Measurements from ENCODE around the gene SCAPER. TPM values are rescaled to one million over a fixed set of nuclear protein-coding genes. Genes with fewer than 3 reads are reported as not detected.
A peak's percentile ranks its signal among the peaks of the same experiment; 100 is the strongest.

Gene SCAPER
- total and polyA plus RNA-seq, 2 donors, result 15.7 to 15.9 TPM

DNA sequence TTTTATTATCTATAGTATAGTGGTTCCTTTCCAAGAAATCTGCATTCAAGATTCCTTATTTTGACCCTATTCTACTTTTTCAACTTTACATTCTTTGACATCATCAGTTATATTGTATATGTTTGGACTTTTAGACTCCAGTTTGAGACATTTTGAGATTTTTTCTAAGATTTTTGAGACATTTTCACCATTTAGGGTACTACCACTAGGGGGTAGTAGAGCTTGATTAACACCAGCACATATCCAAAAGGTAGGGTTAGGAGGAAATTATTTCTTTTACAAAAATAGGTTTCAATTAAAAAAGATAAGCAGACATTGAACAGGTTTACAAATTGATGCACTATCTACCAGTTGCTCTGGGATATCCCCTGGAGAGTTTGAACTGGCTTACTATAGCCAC, 262.5 kb downstream of the SCAPER start:
- H3K27me3 ChIP-seq (ENCODE audit: control insufficient read depth in 2 of 2, insufficient read depth in 1 of 2, low read length in 1 of 2), result no peaks in the 10 kb centered on the region
- peak in 2 of 9 donors; percentile 1 to 3 for DNase-seq (ENCODE audit: low read depth in 6 of 9, low spot score in 9 of 9)
- H3K27ac ChIP-seq (ENCODE audit: low read depth in 1 of 2, low read length in 1 of 2), result no peak overlapping the region
- no peaks in the 10 kb centered on the region for H3K9me3 ChIP-seq (ENCODE audit: control insufficient read depth in 2 of 2, insufficient read depth in 1 of 2, low read length in 1 of 2)
- H3K4me3 ChIP-seq (ENCODE audit: low read length in 2 of 2), result no peak overlapping the region
- H3K4me1 ChIP-seq (ENCODE audit: control insufficient read depth in 2 of 2, insufficient read depth in 2 of 2, low read length in 2 of 2), result no peaks in the 10 kb centered on the region
- H3K36me3 ChIP-seq (ENCODE audit: control insufficient read depth in 2 of 2, insufficient read depth in 2 of 2, low read length in 1 of 2), result no peaks in the 10 kb centered on the region

DNA sequence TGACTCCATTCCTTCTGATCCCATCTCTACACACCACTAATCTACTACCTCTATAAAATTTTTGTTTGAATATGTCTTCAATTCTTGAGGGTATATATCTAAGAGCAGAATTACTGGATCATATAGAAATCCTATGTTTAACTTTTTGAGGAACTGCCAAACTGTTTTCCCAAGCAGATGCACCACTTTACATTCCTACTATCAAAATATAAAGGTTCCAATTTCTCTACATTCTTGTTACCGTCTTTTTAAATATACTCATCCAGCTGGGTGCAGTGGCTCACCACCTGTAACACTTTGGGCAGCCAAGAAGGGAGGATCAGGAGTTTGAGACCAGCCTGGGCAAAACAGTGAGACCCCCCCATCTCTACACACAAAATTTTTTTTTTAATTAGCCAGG, 268.0 kb downstream of the SCAPER start:
- Histone ChIP-seq H3K4me1 (ENCODE audit: control insufficient read depth in 2 of 2, insufficient read depth in 2 of 2, low read length in 2 of 2) (no peaks in the 10 kb centered on the region), H3K27me3 (ENCODE audit: control insufficient read depth in 2 of 2, insufficient read depth in 1 of 2, low read length in 1 of 2) (no peaks in the 10 kb centered on the region), H3K36me3 (ENCODE audit: control insufficient read depth in 2 of 2, insufficient read depth in 2 of 2, low read length in 1 of 2) (no peaks in the 10 kb centered on the region), H3K27ac (ENCODE audit: low read depth in 1 of 2, low read length in 1 of 2) (no peak overlapping the region), H3K4me3 (ENCODE audit: low read length in 2 of 2) (no peak overlapping the region), H3K9me3 (ENCODE audit: control insufficient read depth in 2 of 2, insufficient read depth in 1 of 2, low read length in 1 of 2) (peaks cover 0 to 7% of the 10 kb centered on the region in 2 donors)
- 100% methylated on average over 1 of the region's 1 CpG for WGBS
- no peak for DNase-seq (ENCODE audit: low read depth in 6 of 9, low spot score in 9 of 9)

DNA sequence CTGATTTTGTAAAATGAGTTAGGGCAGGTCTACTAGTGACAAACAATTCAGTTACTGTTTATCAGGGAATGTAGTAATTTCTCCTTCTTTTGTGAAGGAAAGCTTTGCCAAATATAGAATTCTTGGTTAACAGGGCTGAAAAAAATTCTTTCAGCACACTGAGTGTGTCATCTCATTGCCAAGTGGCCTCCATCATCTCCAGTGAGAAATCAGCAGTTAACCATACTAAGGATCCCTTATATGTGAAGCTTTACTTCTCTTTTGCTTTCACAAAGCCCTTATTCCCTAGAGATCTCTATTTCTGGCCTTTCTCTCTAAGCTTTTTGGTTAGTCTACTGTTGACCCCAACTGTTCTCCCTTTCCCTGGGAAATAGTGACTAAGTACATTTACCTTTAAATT, 269.1 kb downstream of the SCAPER start:
- Histone ChIP-seq H3K4me1 (ENCODE audit: control insufficient read depth in 2 of 2, insufficient read depth in 2 of 2, low read length in 2 of 2) (no peaks in the 10 kb centered on the region), H3K4me3 (ENCODE audit: low read length in 2 of 2) (no peak overlapping the region)

DNA sequence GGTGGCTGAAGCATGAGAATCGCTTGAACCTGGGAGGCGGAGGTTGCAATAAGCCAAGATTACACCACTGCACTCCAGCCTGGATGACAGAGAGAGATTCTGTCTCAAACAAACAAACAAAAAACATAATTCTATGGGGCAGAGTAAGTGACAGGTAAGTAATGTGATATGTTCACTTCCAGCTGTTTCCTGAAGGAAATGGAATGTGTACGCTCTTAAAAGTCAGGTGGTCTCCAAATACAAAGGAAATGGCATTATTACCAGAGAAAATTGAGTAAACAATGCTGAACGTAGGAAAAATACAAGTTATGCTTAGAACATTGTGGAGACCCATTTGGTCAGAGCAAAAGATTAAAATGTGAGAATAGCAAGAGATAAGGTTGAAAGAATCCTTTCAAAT, 278.5 kb downstream of the SCAPER start:
- WGBS, result 94% methylated on average over 4 of the region's 4 CpGs
- H3K27me3 ChIP-seq (ENCODE audit: control insufficient read depth in 2 of 2, insufficient read depth in 1 of 2, low read length in 1 of 2), result no peaks in the 10 kb centered on the region
- H3K9me3 ChIP-seq (ENCODE audit: control insufficient read depth in 2 of 2, insufficient read depth in 1 of 2, low read length in 1 of 2), result no peaks in the 10 kb centered on the region
- no peak overlapping the region for H3K27ac ChIP-seq (ENCODE audit: low read depth in 1 of 2, low read length in 1 of 2)
- DNase-seq (ENCODE audit: low read depth in 6 of 9, low spot score in 9 of 9), result no peak
- no peak overlapping the region for H3K4me3 ChIP-seq (ENCODE audit: low read length in 2 of 2)
- no peaks in the 10 kb centered on the region for H3K4me1 ChIP-seq (ENCODE audit: control insufficient read depth in 2 of 2, insufficient read depth in 2 of 2, low read length in 2 of 2)
- H3K36me3 ChIP-seq (ENCODE audit: control insufficient read depth in 2 of 2, insufficient read depth in 2 of 2, low read length in 1 of 2), result no peaks in the 10 kb centered on the region

More for the DNA sequence above, 269.1 kb downstream of the SCAPER start:
- H3K27ac ChIP-seq (ENCODE audit: low read depth in 1 of 2, low read length in 1 of 2), result no peak overlapping the region
- H3K27me3 ChIP-seq (ENCODE audit: control insufficient read depth in 2 of 2, insufficient read depth in 1 of 2, low read length in 1 of 2), result no peaks in the 10 kb centered on the region
- no peaks in the 10 kb centered on the region for H3K36me3 ChIP-seq (ENCODE audit: control insufficient read depth in 2 of 2, insufficient read depth in 2 of 2, low read length in 1 of 2)
- no peak for DNase-seq (ENCODE audit: low read depth in 6 of 9, low spot score in 9 of 9)
- H3K9me3 ChIP-seq (ENCODE audit: control insufficient read depth in 2 of 2, insufficient read depth in 1 of 2, low read length in 1 of 2), result peaks cover 0 to 7% of the 10 kb centered on the region in 2 donors

DNA sequence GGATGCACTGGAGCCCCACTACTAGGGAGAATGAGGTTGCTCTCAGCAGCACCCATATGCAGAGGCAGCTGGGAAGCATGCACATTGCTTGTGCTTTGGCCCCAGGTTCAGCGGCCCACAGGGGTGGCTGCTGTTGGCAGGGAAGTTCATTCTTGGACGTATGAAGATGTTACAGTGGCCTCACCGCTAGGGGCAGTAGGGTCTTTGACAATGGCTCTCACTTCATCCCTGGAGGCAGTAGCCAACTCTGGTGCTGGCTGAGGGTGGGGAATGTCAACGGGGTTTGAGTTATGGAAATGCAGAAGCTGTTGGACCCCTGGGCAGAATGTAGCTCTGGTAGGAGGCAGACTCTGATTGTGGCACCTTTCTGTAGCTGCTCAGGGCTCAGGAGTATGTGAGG, 279.9 kb downstream of the SCAPER start:
- no peak for DNase-seq (ENCODE audit: low read depth in 6 of 9, low spot score in 9 of 9)
- no peak overlapping the region for H3K4me3 ChIP-seq (ENCODE audit: low read length in 2 of 2)
- no peak overlapping the region for H3K27ac ChIP-seq (ENCODE audit: low read depth in 1 of 2, low read length in 1 of 2)
- WGBS, result 85% methylated on average over 4 of the region's 4 CpGs
- no peaks in the 10 kb centered on the region for H3K36me3 ChIP-seq (ENCODE audit: control insufficient read depth in 2 of 2, insufficient read depth in 2 of 2, low read length in 1 of 2)
- H3K27me3 ChIP-seq (ENCODE audit: control insufficient read depth in 2 of 2, insufficient read depth in 1 of 2, low read length in 1 of 2), result no peaks in the 10 kb centered on the region
- H3K9me3 ChIP-seq (ENCODE audit: control insufficient read depth in 2 of 2, insufficient read depth in 1 of 2, low read length in 1 of 2), result no peaks in the 10 kb centered on the region
- H3K4me1 ChIP-seq (ENCODE audit: control insufficient read depth in 2 of 2, insufficient read depth in 2 of 2, low read length in 2 of 2), result no peaks in the 10 kb centered on the region

DNA sequence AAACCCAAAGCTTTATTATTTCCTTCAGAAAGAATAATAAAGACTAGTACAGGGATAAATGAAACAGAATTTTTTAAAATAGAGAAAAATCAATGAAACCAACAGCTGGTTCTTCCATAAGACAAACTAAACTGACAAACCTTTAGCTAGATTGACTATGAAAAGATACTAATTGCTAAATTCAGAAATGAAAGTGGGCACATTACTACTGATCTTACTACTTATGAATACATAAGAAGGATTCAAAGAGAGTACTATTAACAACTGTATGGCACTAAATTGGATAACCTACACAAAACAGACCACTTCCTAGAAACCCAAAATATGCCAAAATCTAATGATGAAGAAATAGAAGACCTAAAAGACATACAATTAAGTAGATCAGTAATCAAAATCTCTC, 290.4 kb downstream of the SCAPER start:
- H3K27me3 ChIP-seq (ENCODE audit: control insufficient read depth in 2 of 2, insufficient read depth in 1 of 2, low read length in 1 of 2), result no peaks in the 10 kb centered on the region
- DNase-seq (ENCODE audit: low read depth in 6 of 9, low spot score in 9 of 9), result no peak
- no peak overlapping the region for H3K27ac ChIP-seq (ENCODE audit: low read depth in 1 of 2, low read length in 1 of 2)
- H3K4me1 ChIP-seq (ENCODE audit: control insufficient read depth in 2 of 2, insufficient read depth in 2 of 2, low read length in 2 of 2), result no peaks in the 10 kb centered on the region
- H3K36me3 ChIP-seq (ENCODE audit: control insufficient read depth in 2 of 2, insufficient read depth in 2 of 2, low read length in 1 of 2), result no peaks in the 10 kb centered on the region
- no peaks in the 10 kb centered on the region for H3K9me3 ChIP-seq (ENCODE audit: control insufficient read depth in 2 of 2, insufficient read depth in 1 of 2, low read length in 1 of 2)
- H3K4me3 ChIP-seq (ENCODE audit: low read length in 2 of 2), result no peak overlapping the region

DNA sequence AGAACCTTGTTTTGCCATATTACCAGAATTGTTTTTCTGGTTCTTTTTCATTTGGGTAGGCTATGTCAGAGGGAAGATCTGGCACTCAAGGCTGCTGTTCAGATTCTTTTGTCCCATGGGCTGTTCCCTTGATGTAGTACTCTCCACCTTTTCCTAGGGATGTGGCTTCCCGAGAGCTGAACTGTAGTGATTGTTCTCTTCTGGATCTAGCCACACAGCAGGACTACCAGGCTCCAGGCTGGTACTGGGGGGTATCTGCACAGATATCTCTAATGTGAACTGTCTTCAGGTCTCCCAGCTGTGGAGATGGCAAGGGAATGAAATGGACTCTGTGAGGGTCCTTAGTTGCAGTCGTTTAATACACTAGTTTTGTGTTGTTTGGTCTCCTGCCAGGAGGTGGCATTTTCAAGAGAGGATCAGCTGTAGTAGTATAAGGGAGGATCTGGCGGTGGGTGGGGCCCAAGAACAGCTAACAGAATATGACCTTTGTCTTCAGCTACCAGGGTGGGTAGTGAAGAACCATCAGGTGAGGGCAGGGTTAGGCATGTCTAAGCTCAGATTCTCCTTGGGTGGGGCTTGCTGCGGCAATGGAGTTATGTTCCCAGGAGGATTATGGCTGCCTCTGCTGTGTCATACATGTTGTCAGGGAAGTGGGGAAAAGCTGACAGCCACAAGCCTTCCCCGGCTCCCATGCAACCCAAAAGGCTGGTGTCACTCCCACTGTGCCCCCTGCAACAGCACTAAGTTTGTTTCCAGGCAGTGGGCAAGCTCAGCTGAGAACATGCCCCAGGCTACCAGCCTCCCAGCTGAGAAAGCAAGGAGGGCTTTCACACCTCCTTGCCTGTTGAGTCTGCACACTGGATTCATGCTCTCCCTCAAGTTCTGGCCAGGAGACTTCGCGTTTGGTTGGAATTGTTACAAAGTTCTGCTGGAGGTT, 316.1 kb downstream of the SCAPER start:
- no peaks in the 10 kb centered on the region for H3K9me3 ChIP-seq (ENCODE audit: control insufficient read depth in 2 of 2, insufficient read depth in 1 of 2, low read length in 1 of 2)
- WGBS, result 97% methylated on average over 7 of the region's 7 CpGs

DNA sequence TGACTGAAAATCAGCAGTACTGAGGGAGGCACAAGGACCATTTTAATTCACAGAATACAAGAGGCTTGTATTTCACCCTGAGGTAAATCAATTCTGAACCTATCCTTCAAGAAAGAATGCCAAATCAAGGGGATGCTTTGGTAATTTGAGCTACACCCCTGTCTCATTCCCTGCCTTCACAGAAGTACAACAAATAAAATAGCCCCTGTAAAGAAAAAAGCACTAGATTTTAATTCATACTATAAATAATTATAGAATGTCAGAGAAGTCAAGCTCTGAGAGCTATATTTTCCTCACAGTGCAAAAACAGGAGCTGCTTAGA, 319.6 kb downstream of the SCAPER start:
- DNase-seq (ENCODE audit: low read depth in 6 of 9, low spot score in 9 of 9), result no peak
- Histone ChIP-seq H3K27ac (ENCODE audit: low read depth in 1 of 2, low read length in 1 of 2) (no peak overlapping the region), H3K27me3 (ENCODE audit: control insufficient read depth in 2 of 2, insufficient read depth in 1 of 2, low read length in 1 of 2) (no peaks in the 10 kb centered on the region), H3K9me3 (ENCODE audit: control insufficient read depth in 2 of 2, insufficient read depth in 1 of 2, low read length in 1 of 2) (peaks cover 0 to 6% of the 10 kb centered on the region in 2 donors), H3K36me3 (ENCODE audit: control insufficient read depth in 2 of 2, insufficient read depth in 2 of 2, low read length in 1 of 2) (peaks cover 0 to 6% of the 10 kb centered on the region in 2 donors), H3K4me3 (ENCODE audit: low read length in 2 of 2) (no peak overlapping the region), H3K4me1 (ENCODE audit: control insufficient read depth in 2 of 2, insufficient read depth in 2 of 2, low read length in 2 of 2) (no peaks in the 10 kb centered on the region)

More for the DNA sequence above, 316.1 kb downstream of the SCAPER start:
- no peak overlapping the region for H3K4me3 ChIP-seq (ENCODE audit: low read length in 2 of 2)
- peaks cover 0 to 6% of the 10 kb centered on the region in 2 donors for H3K36me3 ChIP-seq (ENCODE audit: control insufficient read depth in 2 of 2, insufficient read depth in 2 of 2, low read length in 1 of 2)
- H3K27me3 ChIP-seq (ENCODE audit: control insufficient read depth in 2 of 2, insufficient read depth in 1 of 2, low read length in 1 of 2), result no peaks in the 10 kb centered on the region
- peak in 1 of 9 donors; percentile 0 for DNase-seq (ENCODE audit: low read depth in 6 of 9, low spot score in 9 of 9)
- no peaks in the 10 kb centered on the region for H3K4me1 ChIP-seq (ENCODE audit: control insufficient read depth in 2 of 2, insufficient read depth in 2 of 2, low read length in 2 of 2)
- no peak overlapping the region for H3K27ac ChIP-seq (ENCODE audit: low read depth in 1 of 2, low read length in 1 of 2)

DNA sequence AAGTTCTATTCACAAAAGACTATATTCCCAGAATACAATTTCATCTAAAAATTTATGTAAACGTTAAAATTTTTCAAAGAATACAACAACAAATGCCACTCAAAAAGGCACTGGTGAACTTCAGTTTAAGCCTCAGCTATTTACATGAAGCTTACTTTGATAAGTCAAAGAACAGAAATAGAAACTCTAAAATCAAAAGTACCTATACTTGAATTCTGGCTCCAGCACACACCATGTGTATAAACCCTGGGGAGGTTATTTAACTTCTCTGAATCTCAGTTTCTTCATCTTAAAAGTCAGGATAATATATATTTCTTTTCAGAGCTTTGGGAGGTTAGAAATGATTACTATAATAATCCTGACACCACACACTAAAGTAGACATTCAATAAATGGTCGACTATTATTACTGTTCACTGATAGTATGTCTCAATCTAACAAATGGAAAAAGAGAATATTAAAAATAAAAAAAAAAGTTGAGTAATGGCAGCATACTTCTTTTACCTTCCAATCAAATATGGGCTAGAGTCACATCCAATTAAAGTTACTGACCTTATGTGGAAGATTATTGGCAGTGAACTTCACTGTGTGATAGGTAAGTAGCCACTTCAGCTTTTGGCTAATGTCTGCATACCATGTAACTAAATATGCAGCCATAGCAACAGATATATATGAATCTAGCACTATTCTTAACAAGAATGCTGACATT, 320.1 kb downstream of the SCAPER start:
- Histone ChIP-seq H3K9me3 (ENCODE audit: control insufficient read depth in 2 of 2, insufficient read depth in 1 of 2, low read length in 1 of 2) (peaks cover 0 to 6% of the 10 kb centered on the region in 2 donors), H3K36me3 (ENCODE audit: control insufficient read depth in 2 of 2, insufficient read depth in 2 of 2, low read length in 1 of 2) (peaks cover 0 to 6% of the 10 kb centered on the region in 2 donors), H3K4me1 (ENCODE audit: control insufficient read depth in 2 of 2, insufficient read depth in 2 of 2, low read length in 2 of 2) (no peaks in the 10 kb centered on the region), H3K4me3 (ENCODE audit: low read length in 2 of 2) (no peak overlapping the region), H3K27me3 (ENCODE audit: control insufficient read depth in 2 of 2, insufficient read depth in 1 of 2, low read length in 1 of 2) (no peaks in the 10 kb centered on the region), H3K27ac (ENCODE audit: low read depth in 1 of 2, low read length in 1 of 2) (no peak overlapping the region)
- peak in 1 of 9 donors; percentile 0 for DNase-seq (ENCODE audit: low read depth in 6 of 9, low spot score in 9 of 9)
- over 99% methylated on average over 2 of the region's 2 CpGs for WGBS

Measured in thymus (tissue), 11 donors.